H9 (cell line): ENCODE data around the gene MAGEB4. TPM values are rescaled to one million over a fixed set of nuclear protein-coding genes. Genes with fewer than 3 reads are reported as not detected.
A peak's percentile ranks its signal among the peaks of the same experiment; 100 is the strongest.

Experiments used
- DNase-seq: peaks from one replicate; pipeline ENCODE4 v3.0.0-alpha.2; 2017
- H2AFZ ChIP-seq: one replicate; pipeline ENCODE4 v1.6.1; 2013; ENCODE audit warnings: mild to moderate bottlenecking, low read length, control low read depth, moderate library complexity
- H2AK5ac ChIP-seq: 2 replicates; pipeline ENCODE4 v1.6.1; 2013; ENCODE audit warnings: low read length, control low read depth, mixed read lengths; ENCODE audit not compliant: insufficient read length
- H2BK120ac ChIP-seq: one replicate; pipeline ENCODE4 v1.6.1; 2013; ENCODE audit warnings: low read depth, mild to moderate bottlenecking, low read length, control low read depth, inconsistent platforms; ENCODE audit not compliant: poor library complexity, severe bottlenecking
- H2BK12ac ChIP-seq: 2 replicates; pipeline ENCODE4 v1.6.1; 2013; ENCODE audit warnings: low read length, control low read depth, mixed read lengths, low read depth; ENCODE audit not compliant: insufficient read length
- H2BK15ac ChIP-seq: 2 replicates; pipeline ENCODE4 v1.6.1; 2013; ENCODE audit warnings: low read depth, low read length, control low read depth
- H2BK20ac ChIP-seq: one replicate; pipeline ENCODE4 v1.6.1; 2013; ENCODE audit warnings: low read depth, mild to moderate bottlenecking, low read length, control low read depth, inconsistent platforms; ENCODE audit not compliant: poor library complexity, severe bottlenecking
- H2BK5ac ChIP-seq: 2 replicates; pipeline ENCODE4 v1.6.1; 2013; ENCODE audit warnings: low read length, control low read depth, mixed read lengths; ENCODE audit not compliant: insufficient read length
- H3K14ac ChIP-seq: 2 replicates; pipeline ENCODE4 v1.6.1; 2013; ENCODE audit warnings: low read length, control low read depth; ENCODE audit not compliant: insufficient read depth
- H3K18ac ChIP-seq: 2 replicates; pipeline ENCODE4 v1.6.1; 2013; ENCODE audit warnings: low read depth, mild to moderate bottlenecking, mixed read lengths, low read length, control low read depth; ENCODE audit not compliant: insufficient read length
- H3K23ac ChIP-seq: 2 replicates; pipeline ENCODE4 v1.6.1; 2013; ENCODE audit warnings: low read length, control low read depth, mixed read lengths, low read depth; ENCODE audit not compliant: insufficient read length
- H3K23me2 ChIP-seq: 2 replicates; pipeline ENCODE4 v1.6.1; 2013; ENCODE audit warnings: low read depth, mild to moderate bottlenecking, mixed read lengths, low read length, control low read depth; ENCODE audit not compliant: insufficient read length, poor library complexity, severe bottlenecking
- H3K27ac ChIP-seq: 2 replicates; pipeline ENCODE4 v1.5.1; 2013; ENCODE audit warnings: low read length, control low read depth, mixed read lengths, low read depth; ENCODE audit not compliant: insufficient read length
- H3K27me3 ChIP-seq: 2 replicates; pipeline ENCODE4 v1.6.1; 2013; ENCODE audit warnings: low read length, control low read depth, inconsistent platforms; ENCODE audit not compliant: insufficient read depth
- H3K4ac ChIP-seq: 2 replicates; pipeline ENCODE4 v1.6.1; 2013; ENCODE audit warnings: low read depth, mild to moderate bottlenecking, control low read depth, inconsistent platforms, low read length, moderate library complexity
- H3K4me1 ChIP-seq: 2 replicates; pipeline ENCODE4 v1.6.1; 2013; ENCODE audit warnings: low read length, control low read depth, inconsistent platforms; ENCODE audit not compliant: insufficient read depth
- H3K4me2 ChIP-seq: 2 replicates; pipeline ENCODE4 v1.6.1; 2013; ENCODE audit warnings: low read length, control low read depth, mixed read lengths; ENCODE audit not compliant: insufficient read length, insufficient read depth
- H3K56ac ChIP-seq: 2 replicates; pipeline ENCODE4 v1.6.1; 2013; ENCODE audit warnings: low read depth, mild to moderate bottlenecking, mixed read lengths, low read length, control low read depth; ENCODE audit not compliant: insufficient read length
- H3K79me1 ChIP-seq: 2 replicates; pipeline ENCODE4 v1.6.1; 2013; ENCODE audit warnings: low read depth, mild to moderate bottlenecking, moderate library complexity, low read length, control low read depth, inconsistent platforms; ENCODE audit not compliant: insufficient read depth, poor library complexity, severe bottlenecking
- H3K79me2 ChIP-seq: 2 replicates; pipeline ENCODE4 v1.6.1; 2013; ENCODE audit warnings: low read length, control low read depth, inconsistent platforms; ENCODE audit not compliant: insufficient read depth
- H3K9ac ChIP-seq: 2 replicates; pipeline ENCODE4 v1.6.1; 2013; ENCODE audit warnings: low read length, control low read depth, mixed read lengths; ENCODE audit not compliant: insufficient read length; ENCODE audit errors: extremely low read depth
- H3K9me3 ChIP-seq: one replicate; pipeline ENCODE4 v1.6.1; 2013; ENCODE audit warnings: low read depth, low read length, inconsistent platforms; ENCODE audit not compliant: control insufficient read depth
- H3T11ph ChIP-seq: one replicate; pipeline ENCODE4 v1.6.1; 2013; ENCODE audit warnings: mild to moderate bottlenecking, low read length, control low read depth, inconsistent platforms
- H4K20me1 ChIP-seq: one replicate; pipeline ENCODE4 v1.6.1; 2013; ENCODE audit not compliant: control insufficient read depth, insufficient read length, insufficient read depth
- H4K5ac ChIP-seq: 2 replicates; pipeline ENCODE4 v1.6.1; 2013; ENCODE audit warnings: low read depth, mild to moderate bottlenecking, mixed read lengths, low read length, control low read depth; ENCODE audit not compliant: insufficient read length
- H4K8ac ChIP-seq: replicated peaks from 2 replicates; pipeline ENCODE4 v1.6.1; 2013; ENCODE audit warnings: low read length, control low read depth, mixed read lengths, low read depth; ENCODE audit not compliant: insufficient read length
- H4K91ac ChIP-seq: 2 replicates; pipeline ENCODE4 v1.6.1; 2013; ENCODE audit warnings: low read depth, mild to moderate bottlenecking, moderate library complexity, mixed read lengths, low read length, control low read depth; ENCODE audit not compliant: insufficient read length
- H3K27ac Mint-ChIP-seq, 3 experiments: 2 replicates in 2 of 3; 3 replicates in 1 of 3; pipeline ENCODE4 v1.8.0; 2020 to 2021; ENCODE audit warnings: mixed read lengths in 3 of 3, mild to moderate bottlenecking in 1 of 3, moderate library complexity in 1 of 3
- H3K27me3 Mint-ChIP-seq: 2 replicates; pipeline ENCODE4 v1.8.0; 2021; ENCODE audit warnings: low read depth, mild to moderate bottlenecking, moderate library complexity, mixed read lengths
- H3K36me3 Mint-ChIP-seq, 3 experiments: 2 replicates in 2 of 3; 3 replicates in 1 of 3; pipeline ENCODE4 v1.8.0; 2020 to 2021; ENCODE audit warnings: low read depth in 3 of 3, mixed read lengths in 3 of 3; ENCODE audit not compliant: insufficient read depth in 1 of 3
- H3K4me1 Mint-ChIP-seq, 2 experiments: 2 replicates each; pipeline ENCODE4 v1.8.0; 2020; ENCODE audit warnings: mixed read lengths in 2 of 2
- H3K4me3 Mint-ChIP-seq, 2 experiments: 2 replicates in 1 of 2; 3 replicates in 1 of 2; pipeline ENCODE4 v1.8.0; 2020 to 2021; ENCODE audit warnings: mild to moderate bottlenecking in 2 of 2, mixed read lengths in 2 of 2, moderate library complexity in 1 of 2
- H3K9me3 Mint-ChIP-seq, 2 experiments: 2 replicates in 1 of 2; 3 replicates in 1 of 2; pipeline ENCODE4 v1.8.0; 2020; ENCODE audit warnings: mild to moderate bottlenecking in 2 of 2, mixed read lengths in 2 of 2, moderate library complexity in 1 of 2
- CTCF ChIP-seq: fragments of 200-600 bp; sonication (generic); conservative IDR thresholded peaks from 3 replicates; pipeline ENCODE4 v1.8.0; 2021; ENCODE audit warnings: antibody characterized with exemption, mild to moderate bottlenecking
- WGBS: extraction: QIAGEN DNeasy Blood & Tissue Kit; methylation state at CpG from one replicate; pipeline ENCODE4 v1.1.7; 2013; ENCODE audit warnings: missing lambda C conversion rate, low lambda C conversion rate, mixed read lengths; ENCODE audit not compliant: insufficient read length; ENCODE audit errors: extremely low coverage; 5-methylcytosine and 5-hydroxymethylcytosine counted together
- total RNA-seq: library from RNA; stranded (reverse); gene quantifications from 2 replicates; pipeline ENCODE4 v1.2.1, GENCODE V29; 2021

The MAGEB4 gene
- total RNA-seq, 1 experiment from 2014 or later, result 0.11 TPM

- Histone ChIP-seq H3K18ac (no peak within 1 kb of the TSS), H3K23me2 (no peaks in the 10 kb centered on the region), H4K5ac (no peak within 1 kb of the TSS), H3K9ac (no peak within 1 kb of the TSS), H3K79me2 (no peaks in the 10 kb centered on the region), H3K4ac (no peak within 1 kb of the TSS), H2AK5ac (no peak within 1 kb of the TSS), H3T11ph (no peak within 1 kb of the TSS), H3K4me1 (peaks cover 4% of the 10 kb centered on the region), H2BK120ac (no peak within 1 kb of the TSS), H3K14ac (no peak within 1 kb of the TSS), H2BK20ac (no peak within 1 kb of the TSS), H4K8ac (no peak within 1 kb of the TSS), H3K9me3 (no peaks in the 10 kb centered on the region), H3K56ac (no peak within 1 kb of the TSS), H3K4me2 (no peak within 1 kb of the TSS), H2BK15ac (no peak within 1 kb of the TSS), H2BK12ac (no peak within 1 kb of the TSS), H4K91ac (no peak within 1 kb of the TSS), H3K27ac (no peak within 1 kb of the TSS), H3K27me3 (no peaks in the 10 kb centered on the region), H4K20me1 (no peaks in the 10 kb centered on the region), H3K79me1 (no peaks in the 10 kb centered on the region), H2AFZ (no peak within 1 kb of the TSS), H3K23ac (no peak within 1 kb of the TSS), H2BK5ac (no peak within 1 kb of the TSS)
- peak; percentile 55 for TF ChIP-seq CTCF
- Mint-ChIP-seq H3K27ac (no peak within 1 kb of the TSS), H3K27me3 (peaks cover 6% of the 10 kb centered on the region; the same call in 1 of the 2 replicates), H3K9me3 (peaks cover 22 to 75% of the 10 kb centered on the region in 2 experiments; a peak in 4 of 5 replicates), H3K36me3 (peaks cover 8 to 22% (median 18%) of the 10 kb centered on the region in 3 experiments), H3K4me1 (peaks cover 19 to 24% of the 10 kb centered on the region in 2 experiments), H3K4me3 (no peak within 1 kb of the TSS)
- DNase-seq, result no peak
- WGBS, result no CpG with 5 or more reads among the region's 29 CpGs
Observed at GRCh38 chrX:30215357-30215843, 26.4 kb upstream of the MAGEB4 start, which contains the start of gene MAGEB2. TSS of gene MAGEB2 (plus strand) at chrX:30215563. CDS start at chrX:30218581, 3,018 bp downstream.
